ENCODE data around the gene TCP1.

The TCP1 gene

GRCh38 chr6:159730332-159730676, 59.1 kb downstream of the TCP1 start:
- DNase-seq, result no peak

GRCh38 chr6:159729598-159730331, 59.6 kb downstream of the TCP1 start:
- DNase-seq, result no peak

GRCh38 chr6:159728531-159728964, 60.9 kb downstream of the TCP1 start:
- no peak for DNase-seq

All from stimulated activated CD4-positive, alpha-beta T cell treated with anti-CD3 and anti-CD28 coated beads, Interleukin-15, amount 100 ng/mL, for 24 hours (primary cell).